ENCODE results near the gene CEMIP. TPM values are rescaled to one million over a fixed set of nuclear protein-coding genes. Genes with fewer than 3 reads are reported as not detected.

Gene CEMIP
- total RNA-seq, 4 donors from 2014 or later, result 3.4 to 9.7 (median 4.9) TPM

DNA sequence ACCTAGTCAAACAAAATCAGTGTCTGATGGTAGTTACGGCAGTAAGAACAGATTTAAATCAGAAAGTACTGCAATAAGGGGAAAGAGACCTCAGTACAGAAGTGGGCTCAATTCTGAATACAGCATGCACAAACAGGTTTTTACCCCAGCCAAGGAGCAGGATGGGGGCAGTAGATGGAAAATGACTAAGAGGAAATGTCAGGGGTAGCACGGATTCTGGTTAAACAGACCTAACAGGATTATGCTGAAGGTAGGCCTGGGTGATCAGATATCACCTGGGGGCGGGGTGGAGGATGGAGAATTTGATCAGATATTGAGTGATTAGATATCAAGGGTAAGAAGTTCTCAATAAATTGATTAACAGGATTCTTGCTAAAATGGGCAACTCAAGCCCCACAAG is 191.5 kb downstream of the CEMIP start:
- no peak for DNase-seq (ENCODE audit: low spot score in 2 of 2)
- no peak overlapping the region for H3K4me3 ChIP-seq (ENCODE audit: low read depth, poor library complexity, severe bottlenecking)
- intact Hi-C loops (cut with DNase I; ENCODE audit: low total_unique reads), result no loop called here
- TF ChIP-seq POLR2A (IDR thresholded peaks at IDR 0.05), result no peak
- TF ChIP-seq, protein P1, sequence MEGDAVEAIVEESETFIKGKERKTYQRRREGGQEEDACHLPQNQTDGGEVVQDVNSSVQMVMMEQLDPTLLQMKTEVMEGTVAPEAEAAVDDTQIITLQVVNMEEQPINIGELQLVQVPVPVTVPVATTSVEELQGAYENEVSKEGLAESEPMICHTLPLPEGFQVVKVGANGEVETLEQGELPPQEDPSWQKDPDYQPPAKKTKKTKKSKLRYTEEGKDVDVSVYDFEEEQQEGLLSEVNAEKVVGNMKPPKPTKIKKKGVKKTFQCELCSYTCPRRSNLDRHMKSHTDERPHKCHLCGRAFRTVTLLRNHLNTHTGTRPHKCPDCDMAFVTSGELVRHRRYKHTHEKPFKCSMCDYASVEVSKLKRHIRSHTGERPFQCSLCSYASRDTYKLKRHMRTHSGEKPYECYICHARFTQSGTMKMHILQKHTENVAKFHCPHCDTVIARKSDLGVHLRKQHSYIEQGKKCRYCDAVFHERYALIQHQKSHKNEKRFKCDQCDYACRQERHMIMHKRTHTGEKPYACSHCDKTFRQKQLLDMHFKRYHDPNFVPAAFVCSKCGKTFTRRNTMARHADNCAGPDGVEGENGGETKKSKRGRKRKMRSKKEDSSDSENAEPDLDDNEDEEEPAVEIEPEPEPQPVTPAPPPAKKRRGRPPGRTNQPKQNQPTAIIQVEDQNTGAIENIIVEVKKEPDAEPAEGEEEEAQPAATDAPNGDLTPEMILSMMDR (IDR thresholded peaks at IDR 0.05), result no peak
- WGBS, 2 donors, result 77 to 78% methylated on average over 3 of the region's 3 CpGs

DNA sequence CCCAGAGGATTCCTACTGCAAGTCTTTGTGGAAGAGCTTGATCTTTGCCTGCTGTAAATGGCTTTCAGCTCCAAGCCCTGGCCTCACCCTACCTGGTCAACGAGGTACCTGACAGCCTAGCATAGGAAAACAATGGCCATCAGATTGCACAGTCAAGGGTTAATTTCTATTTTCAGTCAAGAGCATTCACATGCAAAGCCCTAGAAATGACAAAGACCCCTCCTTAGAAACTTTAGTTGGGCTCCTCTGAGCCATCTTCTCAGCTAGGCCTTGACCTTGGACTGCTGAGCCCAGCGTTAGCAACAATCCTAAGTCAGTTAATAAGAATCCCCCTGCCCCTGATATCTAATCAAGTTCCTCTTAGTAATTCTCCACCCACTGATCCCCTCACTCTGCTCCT is 192.0 kb downstream of the CEMIP start:
- no peak for DNase-seq (ENCODE audit: low spot score in 2 of 2)
- H3K4me3 ChIP-seq (ENCODE audit: low read depth, poor library complexity, severe bottlenecking), result no peak overlapping the region
- intact Hi-C loops (cut with DNase I; ENCODE audit: low total_unique reads), result no loop called here
- WGBS, 2 donors, result 80 to 92% methylated on average over 2 of the region's 2 CpGs
- TF ChIP-seq, protein P1 (IDR thresholded peaks at IDR 0.05), result no peak
- no peak for TF ChIP-seq POLR2A (IDR thresholded peaks at IDR 0.05)

DNA sequence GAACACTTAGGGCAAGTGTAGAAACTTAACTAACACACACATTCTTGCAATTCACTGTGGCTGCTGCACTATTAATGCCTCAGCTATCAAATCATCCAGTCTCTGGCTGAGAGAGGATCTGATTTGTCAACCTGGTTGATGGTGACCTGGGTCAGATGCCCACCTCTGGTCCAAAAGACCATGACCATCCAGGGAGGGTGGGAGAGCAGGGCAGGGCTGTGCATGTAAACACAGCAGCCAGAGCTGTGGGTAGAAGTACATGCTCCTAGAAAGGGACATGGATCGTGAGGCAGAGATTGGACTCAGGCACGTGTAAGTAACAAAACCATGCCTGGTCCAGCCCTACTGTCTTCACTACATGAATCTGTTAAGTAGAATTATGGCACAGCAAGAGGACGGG is 193.1 kb downstream of the CEMIP start:
- no peak for TF ChIP-seq POLR2A (IDR thresholded peaks at IDR 0.05)
- TF ChIP-seq, protein P1 (IDR thresholded peaks at IDR 0.05), result no peak
- no peak overlapping the region for H3K4me3 ChIP-seq (ENCODE audit: low read depth, poor library complexity, severe bottlenecking)
- intact Hi-C loops (cut with DNase I; ENCODE audit: low total_unique reads), result no loop called here
- DNase-seq (ENCODE audit: low spot score in 2 of 2), result no peak
- WGBS, 2 donors, result 93 to 96% methylated on average over 3 of the region's 3 CpGs

DNA sequence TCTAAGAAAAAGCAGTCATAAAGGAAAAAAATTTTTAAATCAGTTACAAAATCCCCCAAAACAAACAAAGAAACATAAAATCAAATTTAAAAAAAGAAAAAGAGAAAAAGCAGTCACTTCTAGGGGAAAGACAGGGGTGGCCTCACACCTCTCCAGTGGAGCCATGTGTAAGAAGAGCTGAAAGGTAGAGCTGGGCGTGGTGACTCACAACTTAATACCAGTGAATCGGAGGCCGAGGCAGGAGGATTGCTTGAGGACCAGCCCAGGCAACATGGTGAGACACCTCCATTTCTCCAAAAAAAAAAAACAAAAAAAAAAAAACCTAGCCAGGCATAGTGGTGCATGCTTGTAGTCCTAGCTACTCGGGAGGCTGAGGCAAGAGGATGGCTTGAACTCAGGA is 195.7 kb downstream of the CEMIP start:
- 95 to 97% methylated on average over 4 of the region's 4 CpGs for WGBS, 2 donors
- no peak for DNase-seq (ENCODE audit: low spot score in 2 of 2)
- H3K4me3 ChIP-seq (ENCODE audit: low read depth, poor library complexity, severe bottlenecking), result no peak overlapping the region
- intact Hi-C loops (cut with DNase I; ENCODE audit: low total_unique reads), result no loop called here
- TF ChIP-seq, protein P1 (IDR thresholded peaks at IDR 0.05), result no peak
- TF ChIP-seq POLR2A (IDR thresholded peaks at IDR 0.05), result no peak

DNA sequence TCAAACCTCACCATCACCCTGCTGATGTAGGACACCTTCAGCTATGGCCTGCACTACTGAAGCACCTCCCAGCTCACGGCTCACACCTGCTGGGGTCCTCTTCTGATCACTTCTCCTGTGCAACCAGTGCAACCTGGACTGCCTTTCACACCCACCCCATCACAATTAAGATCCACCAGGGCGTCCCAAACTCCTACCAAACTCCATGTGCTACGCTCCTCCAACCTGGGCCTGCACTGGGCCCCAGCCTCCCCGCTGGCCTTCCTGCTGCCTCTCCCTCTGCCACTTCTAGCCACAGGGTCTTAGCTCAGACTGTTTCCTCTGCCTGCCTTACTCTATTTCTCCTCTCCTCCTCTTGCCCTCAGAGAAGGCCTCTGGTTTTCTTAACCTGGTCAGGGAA is 197.7 kb downstream of the CEMIP start:
- intact Hi-C loops (cut with DNase I; ENCODE audit: low total_unique reads), result loop anchor here (2.0 kb wide), 1 partner anchor 290 kb away; no protein-coding TSS in a partner anchor
- TF ChIP-seq, protein P1 (IDR thresholded peaks at IDR 0.05), result no peak
- no peak for TF ChIP-seq POLR2A (IDR thresholded peaks at IDR 0.05)
- no peak overlapping the region for H3K4me3 ChIP-seq (ENCODE audit: low read depth, poor library complexity, severe bottlenecking)
- no peak for DNase-seq (ENCODE audit: low spot score in 2 of 2)
- 93 to 100% methylated on average over 4 of the region's 4 CpGs for WGBS, 2 donors

DNA sequence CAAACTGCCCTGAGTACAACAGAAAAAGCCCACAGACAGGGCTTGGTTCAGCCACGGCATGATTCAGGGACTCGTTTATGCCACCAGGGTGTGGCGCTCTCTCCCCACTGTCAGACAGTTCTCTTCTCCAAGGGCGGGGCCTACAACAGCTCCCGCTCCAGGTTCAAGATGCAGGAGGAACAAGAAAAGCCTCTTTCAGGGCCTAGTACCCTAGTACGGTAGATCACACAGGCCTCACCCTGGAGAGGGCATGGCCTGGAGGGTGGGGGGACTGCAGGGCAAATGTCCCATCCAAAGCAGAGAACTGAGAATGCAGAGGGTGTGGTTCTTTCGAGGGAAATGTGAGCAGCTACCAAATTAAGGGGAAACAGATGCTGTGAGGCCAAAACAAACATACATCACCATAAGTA is 198.5 kb downstream of the CEMIP start:
- TF ChIP-seq POLR2A (IDR thresholded peaks at IDR 0.05), result no peak
- TF ChIP-seq, protein P1 (IDR thresholded peaks at IDR 0.05), result no peak
- WGBS, 2 donors, result 14 to 17% methylated on average over 7 of the region's 7 CpGs
- DNase-seq (ENCODE audit: low spot score in 2 of 2), result peak; percentile 77 to 94

More for the DNA sequence above, 198.5 kb downstream of the CEMIP start:
- intact Hi-C loops (cut with DNase I; ENCODE audit: low total_unique reads), result loop anchor here (2.0 kb wide), 1 partner anchor 289 kb away; no protein-coding TSS in a partner anchor
- H3K4me3 ChIP-seq (ENCODE audit: low read depth, poor library complexity, severe bottlenecking), result no peak overlapping the region

All from lower leg skin (tissue), 4 donors.